ENCODE results near the gene MRPS27. TPM values are rescaled to one million over a fixed set of nuclear protein-coding genes. Genes with fewer than 3 reads are reported as not detected.

The MRPS27 gene
- total RNA-seq, 2 experiments from 2014 or later = 87.8 to 101 TPM

- CTCF ChIA-PET = no interaction called here
- POLR2A ChIA-PET = interaction anchor here (0.6 kb wide), 1 partner anchor 66 kb away, joined by 3 read pairs; no protein-coding TSS in a partner anchor
Observed at GRCh38 chr5:72241346-72242003, 78.6 kb downstream of the MRPS27 start.

GRCh38 chr5:72238712-72239445, 81.2 kb downstream of the MRPS27 start:
- CTCF ChIA-PET = interaction anchor here (1.4 kb wide), 1 partner anchor 31 kb away, joined by 3 read pairs; no protein-coding TSS in a partner anchor
- POLR2A ChIA-PET = interaction anchor here (0.7 kb wide), 1 partner anchor 186 kb away, joined by 3 read pairs; no protein-coding TSS in a partner anchor

- CTCF ChIA-PET = interaction anchor here (1.4 kb wide), 1 partner anchor 32 kb away, joined by 3 read pairs; no protein-coding TSS in a partner anchor
- POLR2A ChIA-PET = no interaction called here
Observed at GRCh38 chr5:72237879-72238278, 82.2 kb downstream of the MRPS27 start.

- POLR2A ChIA-PET = no interaction called here
- CTCF ChIA-PET = interaction anchor here (1.4 kb wide), 1 partner anchor 32 kb away, joined by 3 read pairs; no protein-coding TSS in a partner anchor
Observed at GRCh38 chr5:72237415-72237814, 82.6 kb downstream of the MRPS27 start.

GRCh38 chr5:72235725-72236124, 84.3 kb downstream of the MRPS27 start:
- POLR2A ChIA-PET = no interaction called here

GRCh38 chr5:72234868-72235267, 85.2 kb downstream of the MRPS27 start:
- POLR2A ChIA-PET = interaction anchor here (1.2 kb wide), 1 partner anchor 142 kb away, joined by 3 read pairs; no protein-coding TSS in a partner anchor
- CTCF ChIA-PET = no interaction called here

More at GRCh38 chr5:72235725-72236124, 84.3 kb downstream of the MRPS27 start:
- CTCF ChIA-PET = no interaction called here

- ChIA-PET POLR2A (interaction anchor here (1.2 kb wide), 1 partner anchor 141 kb away, joined by 3 read pairs; no protein-coding TSS in a partner anchor), CTCF (interaction anchor here (1.3 kb wide), 1 partner anchor 40 kb away, joined by 5 read pairs; no protein-coding TSS in a partner anchor)
Observed at GRCh38 chr5:72234265-72234700, 85.8 kb downstream of the MRPS27 start.

- ChIA-PET CTCF (interaction anchor here (1.3 kb wide), 1 partner anchor 40 kb away, joined by 5 read pairs; no protein-coding TSS in a partner anchor), POLR2A (interaction anchor here (1.2 kb wide), 1 partner anchor 141 kb away, joined by 3 read pairs; no protein-coding TSS in a partner anchor)
Observed at GRCh38 chr5:72233835-72234234, 86.2 kb downstream of the MRPS27 start.

- POLR2A ChIA-PET = no interaction called here
- CTCF ChIA-PET = no interaction called here
Observed at GRCh38 chr5:72232838-72233237, 87.2 kb downstream of the MRPS27 start.

- POLR2A ChIA-PET = no interaction called here
- CTCF ChIA-PET = no interaction called here
Observed at GRCh38 chr5:72231991-72232703, 87.9 kb downstream of the MRPS27 start.

- CTCF ChIA-PET = no interaction called here
Observed at GRCh38 chr5:72228960-72229359, 91.1 kb downstream of the MRPS27 start.

GRCh38 chr5:72226950-72227349, 93.1 kb downstream of the MRPS27 start:
- CTCF ChIA-PET = no interaction called here
- POLR2A ChIA-PET = no interaction called here

More at GRCh38 chr5:72228960-72229359, 91.1 kb downstream of the MRPS27 start:
- POLR2A ChIA-PET = no interaction called here

GRCh38 chr5:72225741-72226140, 94.3 kb downstream of the MRPS27 start:
- ChIA-PET CTCF (no interaction called here), POLR2A (no interaction called here)

- POLR2A ChIA-PET = no interaction called here
- CTCF ChIA-PET = no interaction called here
Observed at GRCh38 chr5:72224946-72225463, 95.0 kb downstream of the MRPS27 start.

- CTCF ChIA-PET = no interaction called here
- POLR2A ChIA-PET = no interaction called here
Observed at GRCh38 chr5:72223371-72223770, 96.7 kb downstream of the MRPS27 start.

GRCh38 chr5:72222521-72222920, 97.5 kb downstream of the MRPS27 start:
- POLR2A ChIA-PET = no interaction called here
- CTCF ChIA-PET = no interaction called here

- ChIA-PET POLR2A (no interaction called here), CTCF (no interaction called here)
Observed at GRCh38 chr5:72221541-72221940, 98.5 kb downstream of the MRPS27 start.

- ChIA-PET POLR2A (no interaction called here), CTCF (no interaction called here)
Observed at GRCh38 chr5:72221099-72221498, 98.9 kb downstream of the MRPS27 start.

GRCh38 chr5:72216756-72217155, 103.3 kb downstream of the MRPS27 start:
- POLR2A ChIA-PET = no interaction called here
- CTCF ChIA-PET = no interaction called here

- POLR2A ChIA-PET = no interaction called here
- CTCF ChIA-PET = no interaction called here
Observed at GRCh38 chr5:72214168-72214567, 105.9 kb downstream of the MRPS27 start.
